HepG2 (cell line): ENCODE data around the gene UROS. TPM values are rescaled to one million over a fixed set of nuclear protein-coding genes. Genes with fewer than 3 reads are reported as not detected.

Experiments used
- ATF3 ChIP-seq: sonication (generic); formaldehyde crosslinking; IDR thresholded peaks from 2 replicates; pipeline ENCODE4 v1.4.0; 2020; ENCODE audit warnings: missing genetic modification reagents
- CBX5 ChIP-seq: sonication (generic); formaldehyde crosslinking; IDR thresholded peaks from 2 replicates; pipeline ENCODE4 v1.4.0; 2020; ENCODE audit warnings: missing genetic modification reagents, borderline replicate concordance
- ERF ChIP-seq: IDR thresholded peaks from 2 replicates; pipeline ENCODE4 v1.6.1; 2018; ENCODE audit warnings: missing biosample characterization, missing genetic modification reagents
- FOXK2 ChIP-seq: fragments of 450-650 bp; IDR thresholded peaks from 2 replicates; pipeline ENCODE4 v1.6.1; 2016
- FOXP4 ChIP-seq: sonication (generic); formaldehyde crosslinking; IDR thresholded peaks from 2 replicates; pipeline ENCODE4 v1.4.0; 2020; ENCODE audit warnings: missing genetic modification reagents
- HMG20A ChIP-seq: IDR thresholded peaks from 2 replicates; pipeline ENCODE4 v1.6.1; 2016; ENCODE audit warnings: borderline replicate concordance
- MAX ChIP-seq: IDR thresholded peaks from 2 replicates; pipeline ENCODE4 v1.6.1; 2012; ENCODE audit warnings: inconsistent platforms
- PHF21A ChIP-seq: sonication (generic); formaldehyde crosslinking; IDR thresholded peaks from 2 replicates; pipeline ENCODE4 v1.5.0; 2020; ENCODE audit warnings: mild to moderate bottlenecking, missing genetic modification reagents
- POLR2AphosphoS5 ChIP-seq: IDR thresholded peaks from 2 replicates; pipeline ENCODE4 v1.6.1; 2012; ENCODE audit warnings: low read depth, low read length
- SNAPC2 ChIP-seq: sonication (generic); formaldehyde crosslinking; IDR thresholded peaks from 2 replicates; pipeline ENCODE4 v1.8.1; 2022; ENCODE audit warnings: mild to moderate bottlenecking, missing genetic modification reagents
- SRSF9 ChIP-seq: fragments of 200-400 bp; formaldehyde crosslinking; IDR thresholded peaks from 2 replicates; pipeline ENCODE4 v1.6.1; 2018; ENCODE audit warnings: borderline replicate concordance, mild to moderate bottlenecking, low read depth, low read length; ENCODE audit not compliant: insufficient read depth, poor library complexity, severe bottlenecking
- TARDBP ChIP-seq: sonication (generic); formaldehyde crosslinking; IDR thresholded peaks from 2 replicates; pipeline ENCODE4 v1.8.0; 2022; ENCODE audit warnings: mild to moderate bottlenecking, missing genetic modification reagents
- TCF12 ChIP-seq, 2 experiments: fragments of 450-650 bp in 1 of 2; sonication (generic) in 1 of 2; formaldehyde crosslinking in 1 of 2; IDR thresholded peaks; 2 replicates each; pipeline versions ENCODE4 v1.6.1 to v1.8.0; 2017 to 2022; ENCODE audit warnings: antibody characterized with exemption in 1 of 2, mild to moderate bottlenecking in 1 of 2, missing genetic modification reagents in 1 of 2, moderate library complexity in 1 of 2
- THAP8 ChIP-seq: sonication (generic); formaldehyde crosslinking; IDR thresholded peaks from 2 replicates; pipeline ENCODE4 v1.5.1; 2020; ENCODE audit warnings: missing genetic modification reagents, mild to moderate bottlenecking, borderline replicate concordance
- ZNF234 ChIP-seq: sonication (generic); formaldehyde crosslinking; conservative IDR thresholded peaks from 2 replicates; pipeline ENCODE4 v1.5.1; 2020; ENCODE audit warnings: mild to moderate bottlenecking, missing genetic modification reagents
- ZNF282 ChIP-seq: fragments of 450-650 bp; IDR thresholded peaks from 2 replicates; pipeline ENCODE4 v1.6.1; 2018; ENCODE audit not compliant: partially characterized antibody
- ZNF3 ChIP-seq: IDR thresholded peaks from 2 replicates; pipeline ENCODE4 v1.7.0; 2017; ENCODE audit warnings: inconsistent platforms
- ZNF329 ChIP-seq: sonication (generic); formaldehyde crosslinking; IDR thresholded peaks from 2 replicates; pipeline ENCODE4 v1.9.0; 2021; ENCODE audit warnings: low read depth, mild to moderate bottlenecking, missing genetic modification reagents
- ZNF414 ChIP-seq: sonication (generic); formaldehyde crosslinking; IDR thresholded peaks from 2 replicates; pipeline ENCODE4 v1.5.0; 2020; ENCODE audit warnings: missing genetic modification reagents
- ZNF503 ChIP-seq: sonication (generic); formaldehyde crosslinking; IDR thresholded peaks from 2 replicates; pipeline ENCODE4 v1.4.0; 2020; ENCODE audit warnings: missing genetic modification reagents
- ZNF546 ChIP-seq: sonication (generic); formaldehyde crosslinking; conservative IDR thresholded peaks from 2 replicates; pipeline ENCODE4 v1.8.1; 2023; ENCODE audit warnings: mild to moderate bottlenecking, missing genetic modification reagents
- ZNF616 ChIP-seq: sonication (generic); formaldehyde crosslinking; IDR thresholded peaks from 2 replicates; pipeline ENCODE4 v1.5.0; 2020; ENCODE audit warnings: low read depth, mild to moderate bottlenecking, missing genetic modification reagents
- ZNF883 ChIP-seq: sonication (generic); formaldehyde crosslinking; IDR thresholded peaks from 2 replicates; pipeline ENCODE4 v1.5.1; 2020; ENCODE audit warnings: mild to moderate bottlenecking, missing genetic modification reagents; ENCODE audit errors: not compliant biosample characterization
- polyA plus RNA-seq, 8 experiments: library from polyadenylated mRNA; depleted of rRNA in 3 of 8; stranded (reverse) in 7 of 8; unstranded in 1 of 8; fragments of >200 nt; fragmentation: Illumina TruSeq in 4 of 8; extraction: Trizol in 4 of 8; gene quantifications; 2 replicates each; pipeline versions ENCODE4 v1.2.1 to v1.2.3, GENCODE V29; 2011 to 2016; ENCODE audit warnings: low read depth in 4 of 8, missing spikeins in 1 of 8, mixed read lengths in 1 of 8; ENCODE audit not compliant: insufficient read depth in 1 of 8
- total RNA-seq, 5 experiments: library from RNA; depleted of rRNA; stranded (reverse); fragments of >200 nt; fragmentation: Illumina TruSeq; extraction: Trizol; gene quantifications; 2 replicates each; pipeline ENCODE4 v1.2.3, GENCODE V29; 2016; ENCODE audit warnings: low read depth in 1 of 5

UROS gene
- total and polyA plus RNA-seq, 2 of the 13 experiments (the other 11 are each of a cell fraction or from before 2014, with no cell fraction given), result 14.8 to 49.9 TPM

- TF ChIP-seq THAP8 (CRISPR knock-in tag) (no peak), ZNF329 (CRISPR knock-in tag) (no peak), ZNF616 (CRISPR knock-in tag) (no peak), ZNF546 (CRISPR knock-in tag) (0 out of 2 replicates have a peak, but pooled peaks have one; percentile 38), ATF3 (no peak), SNAPC2 (CRISPR knock-in tag) (peak; percentile 76; the same call in 1 of the 2 replicates), PHF21A (CRISPR knock-in tag) (peak; percentile 95), ZNF503 (CRISPR knock-in tag) (peak; percentile 91; the same call in 1 of the 2 replicates), ZNF234 (CRISPR knock-in tag) (no peak), ZNF414 (CRISPR knock-in tag) (peak; percentile 89), TCF12 (IDR thresholded peaks at IDR 0.05) (no peak), TCF12 (CRISPR knock-in tag; IDR thresholded peaks at IDR 0.05) (no peak; the same call in 1 of the 2 replicates), HMG20A (CRISPR knock-in tag) (peak; percentile 97), POLR2AphosphoS5 (no peak), ERF (CRISPR knock-in tag) (peak; percentile 95), ZNF883 (CRISPR knock-in tag) (no peak), ZNF3 (CRISPR knock-in tag) (no peak), TARDBP (CRISPR knock-in tag) (peak; percentile 94), CBX5 (CRISPR knock-in tag) (peak; percentile 86; the same call in 1 of the 2 replicates), FOXK2 (no peak), FOXP4 (CRISPR knock-in tag) (peak; percentile 96), MAX (peak; percentile 75), SRSF9 (no peak), ZNF282 (no peak)
These were observed 30.4 kb downstream of the UROS start (continued) for GRCh38 chr10:125792342-125793300.
